H1 (cell line): ENCODE data around the gene RBM34. TPM values are rescaled to one million over a fixed set of nuclear protein-coding genes. Genes with fewer than 3 reads are reported as not detected.

Experiments used
- CREB1 ChIP-seq: IDR thresholded peaks from 2 replicates; pipeline ENCODE4 v1.6.1; 2012; ENCODE audit warnings: inconsistent platforms
- FOSL1 ChIP-seq: IDR thresholded peaks from 2 replicates; pipeline ENCODE4 v1.6.1; 2011; ENCODE audit warnings: mild to moderate bottlenecking, low read depth, low read length, moderate library complexity; ENCODE audit not compliant: insufficient read depth
- POLR2AphosphoS5 ChIP-seq: IDR thresholded peaks from 2 replicates; pipeline ENCODE4 v1.6.1; 2011; ENCODE audit warnings: low read depth, low read length
- polyA plus RNA-seq, 7 experiments: library from polyadenylated mRNA; depleted of rRNA in 3 of 7; stranded (reverse) in 5 of 7; unstranded in 2 of 7; fragments of >200 nt in 5 of 7; fragments of 200-250 nt in 2 of 7; gene quantifications; 1 replicate in 5 of 7; 2 replicates in 1 of 7; 4 replicates in 1 of 7; pipeline versions ENCODE4 v1.2.1 to v1.2.3, GENCODE V29; 2011 to 2013; ENCODE audit warnings: missing spikeins in 2 of 7, mixed read lengths in 2 of 7
- total RNA-seq: library from RNA; stranded (reverse); fragmentation: NEBNext Ultra II Directional; extraction: Animal tissue kit (Norgen Biotek cat#: 25700); gene quantifications from 2 replicates; pipeline ENCODE4 v1.2.1, GENCODE V29; 2021
- TF ChIP-seq, protein P1 (sequence below): IDR thresholded peaks from 2 replicates; pipeline ENCODE4 v1.6.1; 2012; ENCODE audit warnings: inconsistent platforms

Gene RBM34
- total and polyA plus RNA-seq, 2 of the 8 experiments (the other 6 are each of a cell fraction or from before 2014, with no cell fraction given): 18.8 to 108 TPM

DNA sequence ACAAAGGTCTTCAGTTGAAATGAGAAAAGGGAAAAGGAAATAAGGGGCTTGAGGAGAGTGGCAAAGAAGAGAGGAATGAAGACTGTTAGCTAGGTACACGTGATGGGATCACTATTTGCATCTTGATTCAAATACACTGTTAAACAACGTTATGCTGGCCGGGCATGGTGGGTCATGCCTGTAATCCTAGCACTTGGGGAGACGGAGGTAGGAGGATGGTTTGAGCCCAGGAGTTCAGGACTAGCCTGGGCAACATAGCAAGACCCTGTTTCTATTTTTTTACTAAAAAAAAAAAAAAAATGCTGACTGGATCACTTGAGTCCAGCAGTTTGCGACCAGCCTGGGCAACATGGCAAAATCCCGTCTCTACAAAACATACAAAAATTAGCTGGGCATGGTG, 2.4 kb downstream of the RBM34 start (continued):
- TF ChIP-seq POLR2AphosphoS5 (no peak), FOSL1 (no peak), CREB1 (no peak)
- TF ChIP-seq, protein P1, sequence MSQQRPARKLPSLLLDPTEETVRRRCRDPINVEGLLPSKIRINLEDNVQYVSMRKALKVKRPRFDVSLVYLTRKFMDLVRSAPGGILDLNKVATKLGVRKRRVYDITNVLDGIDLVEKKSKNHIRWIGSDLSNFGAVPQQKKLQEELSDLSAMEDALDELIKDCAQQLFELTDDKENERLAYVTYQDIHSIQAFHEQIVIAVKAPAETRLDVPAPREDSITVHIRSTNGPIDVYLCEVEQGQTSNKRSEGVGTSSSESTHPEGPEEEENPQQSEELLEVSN: no peak
